IMR-90 (cell line): ENCODE measurements around the gene SRPK3.

ENCODE experiments used
- BHLHE40 ChIP-seq: fragments of 150-350 bp; IDR thresholded peaks from 2 replicates; pipeline ENCODE4 v1.6.1; 2016; ENCODE audit warnings: mild to moderate bottlenecking, low read depth, low read length
- CEBPB ChIP-seq: IDR thresholded peaks from 2 replicates; pipeline ENCODE4 v1.6.1; 2012; ENCODE audit warnings: low read depth, low read length, improper control_type of control experiment
- CHD1 ChIP-seq: IDR thresholded peaks from 2 replicates; pipeline ENCODE4 v1.6.1; 2012; ENCODE audit warnings: low read depth, low read length, improper control_type of control experiment
- MAFK ChIP-seq: IDR thresholded peaks from 2 replicates; pipeline ENCODE4 v1.6.1; 2012; ENCODE audit warnings: low read depth, low read length, improper control_type of control experiment
- MAZ ChIP-seq: IDR thresholded peaks from 2 replicates; pipeline ENCODE4 v1.6.1; 2012; ENCODE audit warnings: low read depth, mild to moderate bottlenecking, low read length, improper control_type of control experiment, moderate library complexity, borderline replicate concordance
- MXI1 ChIP-seq: IDR thresholded peaks from 2 replicates; pipeline ENCODE4 v1.6.1; 2012; ENCODE audit warnings: low read depth, mild to moderate bottlenecking, low read length, moderate library complexity, borderline replicate concordance
- NFE2L2 ChIP-seq: fragments of 150-350 bp; IDR thresholded peaks from 2 replicates; pipeline ENCODE4 v1.6.1; 2016; ENCODE audit warnings: low read depth, mild to moderate bottlenecking, low read length
- POLR2A ChIP-seq: IDR thresholded peaks from 2 replicates; pipeline ENCODE4 v1.6.1; 2012; ENCODE audit warnings: mild to moderate bottlenecking, low read depth, low read length
- RAD21 ChIP-seq: IDR thresholded peaks from 2 replicates; pipeline ENCODE4 v1.6.1; 2012; ENCODE audit warnings: low read length, improper control_type of control experiment
- RFX5 ChIP-seq: IDR thresholded peaks from 2 replicates; pipeline ENCODE4 v1.8.0; 2012; ENCODE audit warnings: low read depth, mild to moderate bottlenecking, low read length, moderate library complexity
- SMC3 ChIP-seq: fragments of 150-350 bp; IDR thresholded peaks from 2 replicates; pipeline ENCODE4 v1.6.1; 2016; ENCODE audit warnings: low read depth, mild to moderate bottlenecking, antibody characterized with exemption, low read length, moderate library complexity
- TF ChIP-seq, protein P1 (sequence below): conservative IDR thresholded peaks from 2 replicates; pipeline ENCODE4 v1.5.1; 2012; ENCODE audit warnings: mild to moderate bottlenecking, low read depth, low read length, improper control_type of control experiment
- TF ChIP-seq, protein P2 (sequence below): fragments of 150-350 bp; IDR thresholded peaks from 2 replicates; pipeline ENCODE4 v1.6.1; 2017; ENCODE audit warnings: mild to moderate bottlenecking, antibody characterized with exemption, low read length, low read depth
- TF ChIP-seq, protein P3 (sequence below): fragments of 150-350 bp; IDR thresholded peaks from 2 replicates; pipeline ENCODE4 v1.6.1; 2016; ENCODE audit warnings: low read depth, mild to moderate bottlenecking, low read length, moderate library complexity, borderline replicate concordance

DNA sequence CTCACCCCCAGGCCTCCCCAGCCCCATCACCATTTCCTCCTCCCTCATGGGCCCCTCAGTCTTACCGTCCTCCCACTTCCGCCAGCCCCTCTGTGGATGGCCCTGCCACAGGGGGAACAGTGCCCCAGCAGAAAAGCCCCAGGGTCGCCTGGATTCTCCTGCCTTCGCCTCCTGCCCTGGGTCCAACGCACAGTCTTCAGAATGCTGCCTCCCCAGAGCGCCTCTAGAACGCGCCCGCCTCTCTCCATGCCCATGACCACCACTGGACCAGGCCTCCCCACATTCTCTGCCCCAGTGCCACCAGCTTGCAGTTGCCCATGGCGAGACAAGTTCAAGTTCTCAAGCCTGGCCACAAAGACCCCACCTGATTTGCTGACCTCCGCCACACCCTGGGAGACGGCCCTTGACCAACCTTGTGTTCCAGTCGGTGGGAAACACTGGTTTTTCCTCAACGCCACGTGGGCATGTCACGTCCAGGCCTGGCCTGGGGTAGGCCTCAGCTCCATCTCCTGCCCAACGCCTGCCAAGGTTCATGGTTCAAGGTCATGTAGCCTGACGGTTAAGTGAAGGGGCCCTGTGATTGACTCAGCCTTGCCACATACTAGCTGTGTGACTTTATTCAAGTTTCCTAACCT lies 17.4 kb upstream of the SRPK3 start:
- no peak for TF ChIP-seq POLR2A
- TF ChIP-seq, protein P1, sequence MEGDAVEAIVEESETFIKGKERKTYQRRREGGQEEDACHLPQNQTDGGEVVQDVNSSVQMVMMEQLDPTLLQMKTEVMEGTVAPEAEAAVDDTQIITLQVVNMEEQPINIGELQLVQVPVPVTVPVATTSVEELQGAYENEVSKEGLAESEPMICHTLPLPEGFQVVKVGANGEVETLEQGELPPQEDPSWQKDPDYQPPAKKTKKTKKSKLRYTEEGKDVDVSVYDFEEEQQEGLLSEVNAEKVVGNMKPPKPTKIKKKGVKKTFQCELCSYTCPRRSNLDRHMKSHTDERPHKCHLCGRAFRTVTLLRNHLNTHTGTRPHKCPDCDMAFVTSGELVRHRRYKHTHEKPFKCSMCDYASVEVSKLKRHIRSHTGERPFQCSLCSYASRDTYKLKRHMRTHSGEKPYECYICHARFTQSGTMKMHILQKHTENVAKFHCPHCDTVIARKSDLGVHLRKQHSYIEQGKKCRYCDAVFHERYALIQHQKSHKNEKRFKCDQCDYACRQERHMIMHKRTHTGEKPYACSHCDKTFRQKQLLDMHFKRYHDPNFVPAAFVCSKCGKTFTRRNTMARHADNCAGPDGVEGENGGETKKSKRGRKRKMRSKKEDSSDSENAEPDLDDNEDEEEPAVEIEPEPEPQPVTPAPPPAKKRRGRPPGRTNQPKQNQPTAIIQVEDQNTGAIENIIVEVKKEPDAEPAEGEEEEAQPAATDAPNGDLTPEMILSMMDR: no peak
- TF ChIP-seq MXI1: no peak
- TF ChIP-seq MAZ: no peak
- no peak for TF ChIP-seq RFX5
- no peak for TF ChIP-seq NFE2L2
- TF ChIP-seq CEBPB: no peak
- no peak for TF ChIP-seq MAFK
- TF ChIP-seq, protein P2, sequence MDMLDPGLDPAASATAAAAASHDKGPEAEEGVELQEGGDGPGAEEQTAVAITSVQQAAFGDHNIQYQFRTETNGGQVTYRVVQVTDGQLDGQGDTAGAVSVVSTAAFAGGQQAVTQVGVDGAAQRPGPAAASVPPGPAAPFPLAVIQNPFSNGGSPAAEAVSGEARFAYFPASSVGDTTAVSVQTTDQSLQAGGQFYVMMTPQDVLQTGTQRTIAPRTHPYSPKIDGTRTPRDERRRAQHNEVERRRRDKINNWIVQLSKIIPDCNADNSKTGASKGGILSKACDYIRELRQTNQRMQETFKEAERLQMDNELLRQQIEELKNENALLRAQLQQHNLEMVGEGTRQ: no peak
- no peak for TF ChIP-seq CHD1
- no peak for TF ChIP-seq RAD21
- no peak for TF ChIP-seq BHLHE40
- TF ChIP-seq SMC3: no peak
- TF ChIP-seq, protein P3, sequence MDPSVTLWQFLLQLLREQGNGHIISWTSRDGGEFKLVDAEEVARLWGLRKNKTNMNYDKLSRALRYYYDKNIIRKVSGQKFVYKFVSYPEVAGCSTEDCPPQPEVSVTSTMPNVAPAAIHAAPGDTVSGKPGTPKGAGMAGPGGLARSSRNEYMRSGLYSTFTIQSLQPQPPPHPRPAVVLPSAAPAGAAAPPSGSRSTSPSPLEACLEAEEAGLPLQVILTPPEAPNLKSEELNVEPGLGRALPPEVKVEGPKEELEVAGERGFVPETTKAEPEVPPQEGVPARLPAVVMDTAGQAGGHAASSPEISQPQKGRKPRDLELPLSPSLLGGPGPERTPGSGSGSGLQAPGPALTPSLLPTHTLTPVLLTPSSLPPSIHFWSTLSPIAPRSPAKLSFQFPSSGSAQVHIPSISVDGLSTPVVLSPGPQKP: no peak
